Kidney (tissue), 14 donors: ENCODE measurements around the gene SHROOM1. TPM values are rescaled to one million over a fixed set of nuclear protein-coding genes. Genes with fewer than 3 reads are reported as not detected.
A peak's percentile ranks its signal among the peaks of the same experiment; 100 is the strongest.

Experiments
- DNase-seq, 5 donors: peaks; one replicate each; pipeline ENCODE4 v3.0.0-alpha.2; 2013 to 2020
- FAIRE-seq: peaks from 2 replicates; lab custom pipeline; 2012; peaks lifted over from hg19 to GRCh38; lab: Jason Lieb, UNC
- H3K27ac ChIP-seq, 2 donors: one replicate each; pipeline ENCODE4 v1.7.0; 2013; ENCODE audit warnings: low read depth in 2 of 2, low read length in 2 of 2, inconsistent platforms in 1 of 2
- H3K27me3 ChIP-seq: one replicate; pipeline ENCODE4 v1.7.1; 2013; ENCODE audit warnings: low read length, inconsistent platforms; ENCODE audit not compliant: control insufficient read depth, insufficient read depth
- H3K36me3 ChIP-seq, 3 donors: one replicate each; pipeline versions ENCODE4 v1.7.0 to v1.7.1; 2013; ENCODE audit warnings: low read length in 3 of 3, control low read depth in 1 of 3, inconsistent platforms in 1 of 3; ENCODE audit not compliant: insufficient read depth in 3 of 3, control insufficient read depth in 2 of 3
- H3K4me1 ChIP-seq, 3 donors: one replicate each; pipeline versions ENCODE4 v1.7.0 to v1.7.1; 2013; ENCODE audit warnings: low read length in 3 of 3, inconsistent platforms in 1 of 3, low read depth in 1 of 3; ENCODE audit not compliant: control insufficient read depth in 2 of 3, insufficient read depth in 2 of 3
- H3K4me3 ChIP-seq, 3 donors: one replicate each; pipeline versions ENCODE4 v1.7.0 to v1.8.1; 2013; ENCODE audit warnings: low read length in 3 of 3, control low read depth in 1 of 3, inconsistent platforms in 1 of 3
- H3K9ac ChIP-seq, 3 donors: one replicate each; pipeline versions ENCODE4 v1.7.0 to v1.7.1; 2013; ENCODE audit warnings: low read length in 3 of 3, control low read depth in 1 of 3, inconsistent platforms in 1 of 3
- H3K9me3 ChIP-seq, 3 donors: one replicate each; pipeline versions ENCODE4 v1.7.0 to v1.7.1; 2013; ENCODE audit warnings: low read length in 3 of 3, control low read depth in 1 of 3, inconsistent platforms in 1 of 3; ENCODE audit not compliant: control insufficient read depth in 2 of 3, insufficient read depth in 1 of 3
- CTCF ChIP-seq: IDR thresholded peaks from 3 replicates; pipeline ENCODE4 v1.5.1; 2012; ENCODE audit warnings: mild to moderate bottlenecking, moderate library complexity, borderline replicate concordance; ENCODE audit not compliant: insufficient read depth; ENCODE audit errors: extremely low read depth
- intact Hi-C: fragments of 100-400 bp; cut with DNase I; formaldehyde crosslinking; loops from one replicate; pipeline ENCODE4 v1.11.1; 2022
- polyA plus RNA-seq: library from polyadenylated mRNA; stranded (reverse); fragments of 350-450 nt; fragmentation: Illumina TruSeq; extraction: RNeasy Lipid Tissue Mini Kit (QIAGEN cat#74804); gene quantifications from one replicate; pipeline ENCODE4 v1.2.3, GENCODE V29; 2014; ENCODE audit warnings: low read depth, low replicate concordance; ENCODE audit not compliant: insufficient read depth
- total RNA-seq: library from RNA; stranded (reverse); fragmentation: NEBNext Ultra II Directional; extraction: Animal tissue kit (Norgen Biotek cat#: 25700); gene quantifications from one replicate; pipeline ENCODE4 v1.2.1, GENCODE V29; 2021
- donor health status: control.
- donor health status: control.
- donor health status: control.
- donor health status: control.
- donor health status: control.
- donor health status: DM: yes; HTN: yes; CAD: no.
- donor health status: Normal renal cell carcinoma (clear cell type).

SHROOM1 gene
- total and polyA plus RNA-seq, 2 donors from 2014 or later, result 7.8 to 13.4 TPM

- Histone ChIP-seq H3K9me3 (no peaks in the 10 kb centered on the region), H3K27ac (no peak overlapping the region), H3K4me1 (peaks cover 0 to 10% (median 5%) of the 10 kb centered on the region in 3 donors), H3K27me3 (peaks cover 2% of the 10 kb centered on the region), H3K9ac (peak overlapping the region in 1 of 3 donors; percentile 47), H3K36me3 (no peaks in the 10 kb centered on the region), H3K4me3 (peak overlapping the region in 1 of 3 donors; percentile 77)
- no peak for FAIRE-seq
- intact Hi-C loops, result no loop called here
- no peak for TF ChIP-seq CTCF
- peak in 2 of 5 donors; percentile 53 to 55 for DNase-seq
Observed at GRCh38 chr5:132831095-132831860, 831 bp upstream of the SHROOM1 start.

GRCh38 chr5:132829742-132830435, 558 bp downstream of the SHROOM1 start:
- Histone ChIP-seq H3K27me3 (peaks cover 2% of the 10 kb centered on the region), H3K9me3 (no peaks in the 10 kb centered on the region), H3K9ac (peak overlapping the region in 2 of 3 donors; percentile 60 to 73), H3K4me1 (peaks cover 0 to 12% (median 5%) of the 10 kb centered on the region in 3 donors), H3K27ac (peak overlapping the region; percentile 75 to 76), H3K4me3 (peak overlapping the region; percentile 44 to 77 (median 49)), H3K36me3 (no peaks in the 10 kb centered on the region)
- intact Hi-C loops, result no loop called here
- DNase-seq, result peak; percentile 81 to 94 (median 88)
- TF ChIP-seq CTCF, result peak; percentile 85
- FAIRE-seq, result no peak

- peaks cover 2% of the 10 kb centered on the region for H3K27me3 ChIP-seq
- no peak overlapping the region for H3K27ac ChIP-seq
- no peaks in the 10 kb centered on the region for H3K36me3 ChIP-seq
- H3K9ac ChIP-seq, result peak overlapping the region in 2 of 3 donors; percentile 11 to 55
- peak overlapping the region; percentile 44 to 77 (median 49) for H3K4me3 ChIP-seq
- no peaks in the 10 kb centered on the region for H3K9me3 ChIP-seq
- no peak for FAIRE-seq
- DNase-seq, result no peak
- no peak for TF ChIP-seq CTCF
- intact Hi-C loops, result no loop called here
- H3K4me1 ChIP-seq, result peaks cover 0 to 12% (median 5%) of the 10 kb centered on the region in 3 donors
Observed at GRCh38 chr5:132828846-132829494, 1.5 kb downstream of the SHROOM1 start.
